ENCODE data around the gene DECR2.
A peak's percentile ranks its signal among the peaks of the same experiment; 100 is the strongest.
"Not testable (repeated sequence)": the region's sequence is repeated elsewhere in the genome, so short reads cannot be mapped to it uniquely, and the experiment has no call there.

The DECR2 gene

DNA sequence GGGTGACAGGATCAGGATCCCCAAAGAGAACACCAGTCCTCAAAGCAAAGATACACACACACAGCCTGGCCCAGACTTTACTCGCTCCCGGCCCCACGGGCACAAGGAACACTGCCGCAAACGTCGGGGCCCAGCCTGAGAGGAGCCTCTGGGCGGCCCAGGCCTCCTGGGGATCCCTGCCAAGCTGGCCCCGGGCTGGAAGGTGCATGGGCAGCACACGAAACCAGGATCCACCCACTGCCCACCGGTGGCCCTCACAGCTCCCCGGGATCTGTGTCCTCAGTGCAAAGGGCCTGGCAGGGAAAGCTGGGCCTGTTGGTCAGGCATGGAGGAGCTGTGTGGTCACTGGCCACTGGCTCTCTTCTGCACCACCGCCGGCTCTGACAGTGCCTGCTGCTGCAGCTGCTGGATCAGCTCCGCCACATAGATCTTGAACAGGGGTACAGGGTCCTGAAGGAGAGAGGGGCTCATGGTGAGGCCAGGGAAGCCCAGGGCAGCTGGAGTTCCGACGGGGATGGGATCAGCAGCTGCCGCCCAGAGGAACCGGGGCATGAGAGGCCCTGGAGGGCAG lies 34.3 kb upstream of the DECR2 start:
- DNase-seq: no peak

DNA sequence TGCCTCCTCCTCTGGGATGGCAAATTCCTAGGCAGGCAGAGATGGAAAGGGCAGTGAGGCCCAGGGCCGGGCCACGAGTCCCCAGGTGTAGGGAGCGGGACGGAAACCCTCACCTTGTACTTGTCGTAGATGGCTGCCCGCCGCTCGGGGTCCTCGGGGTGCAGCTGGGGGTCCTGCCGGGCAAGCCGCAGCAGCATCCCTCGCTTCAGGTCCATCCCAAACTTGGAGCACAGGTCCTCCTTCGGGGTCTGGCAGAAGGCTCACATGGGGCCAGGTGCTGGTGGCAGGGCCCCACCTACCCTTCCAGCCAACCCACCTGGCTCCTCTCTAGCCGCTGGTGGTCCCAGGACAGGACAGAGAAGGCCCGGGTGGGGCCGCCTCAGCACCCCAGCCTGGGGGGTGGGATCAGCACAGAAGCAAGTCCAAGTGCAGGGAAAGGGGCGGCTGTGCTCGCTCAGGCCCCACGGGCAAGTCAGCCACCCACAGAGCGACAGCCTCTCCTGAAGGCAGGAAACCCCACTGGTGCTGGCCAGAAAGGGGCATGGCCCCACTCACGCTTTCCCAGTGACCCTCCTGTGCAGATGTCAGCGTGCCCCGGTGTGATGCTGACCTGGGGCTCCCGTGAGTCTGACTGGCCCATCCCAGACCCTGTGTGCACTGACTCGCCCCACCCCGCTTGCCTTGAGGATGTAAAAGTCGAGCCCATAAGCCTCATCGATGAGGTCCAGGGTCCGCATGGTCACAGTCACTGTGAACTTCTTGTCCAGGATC lies 33.1 kb upstream of the DECR2 start:
- no peak for DNase-seq

DNA sequence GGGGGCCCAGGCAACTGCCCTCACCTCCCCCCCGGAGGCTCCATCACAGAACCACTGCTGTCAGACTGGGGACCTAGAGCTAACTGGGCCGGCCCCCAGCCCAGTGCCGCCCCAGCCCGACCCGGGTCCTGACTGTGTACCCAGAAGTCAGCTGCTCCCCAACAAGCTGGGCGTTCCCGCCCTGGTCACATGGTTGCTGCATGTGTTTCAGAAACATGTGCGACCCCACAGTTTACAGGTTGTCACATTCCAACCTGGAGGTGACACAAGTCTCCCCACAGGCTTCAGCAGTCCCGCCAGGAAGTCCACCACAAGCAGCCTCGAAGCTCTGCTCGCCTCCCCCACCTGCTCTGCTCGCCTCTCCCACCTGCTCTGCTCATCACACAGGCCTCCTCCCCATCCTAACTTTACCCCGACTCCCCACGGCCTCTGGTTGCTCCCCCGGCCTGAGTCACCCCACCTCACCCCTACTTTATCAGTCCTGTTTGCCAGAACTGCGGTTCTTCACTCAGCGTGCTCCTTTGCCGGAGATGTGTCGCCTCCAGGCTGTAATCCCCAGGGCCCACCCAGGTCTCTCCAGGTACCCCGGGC lies 32.3 kb upstream of the DECR2 start:
- no peak for DNase-seq

DNA sequence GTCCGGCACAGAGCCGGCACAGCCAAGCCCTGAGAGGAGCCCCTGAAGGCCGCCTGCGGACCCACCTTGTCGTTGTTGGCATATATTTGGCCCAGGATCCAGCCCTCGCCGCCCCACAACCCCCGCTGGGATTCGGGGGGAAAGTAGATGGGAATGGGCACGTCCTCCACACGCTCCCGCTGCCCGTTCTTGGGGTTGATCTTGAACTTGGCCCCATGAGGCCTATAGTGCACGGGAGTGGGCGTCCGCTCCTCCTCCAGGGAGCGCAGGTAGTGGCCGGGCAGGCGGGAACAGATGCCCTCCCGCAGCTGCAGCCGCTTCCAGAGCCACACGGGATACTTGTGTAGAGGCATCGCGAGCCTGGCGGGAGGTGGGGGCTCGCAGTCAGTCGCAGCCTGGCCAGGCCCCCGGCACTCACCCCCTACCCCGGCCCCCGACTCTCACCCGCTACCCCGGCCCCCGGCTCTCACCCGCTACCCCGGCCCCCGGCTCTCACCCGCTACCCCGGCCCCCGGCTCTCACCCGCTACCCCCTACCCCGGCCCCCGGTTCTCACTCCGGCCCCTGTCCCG lies 31.7 kb upstream of the DECR2 start:
- no peak for DNase-seq

DNA sequence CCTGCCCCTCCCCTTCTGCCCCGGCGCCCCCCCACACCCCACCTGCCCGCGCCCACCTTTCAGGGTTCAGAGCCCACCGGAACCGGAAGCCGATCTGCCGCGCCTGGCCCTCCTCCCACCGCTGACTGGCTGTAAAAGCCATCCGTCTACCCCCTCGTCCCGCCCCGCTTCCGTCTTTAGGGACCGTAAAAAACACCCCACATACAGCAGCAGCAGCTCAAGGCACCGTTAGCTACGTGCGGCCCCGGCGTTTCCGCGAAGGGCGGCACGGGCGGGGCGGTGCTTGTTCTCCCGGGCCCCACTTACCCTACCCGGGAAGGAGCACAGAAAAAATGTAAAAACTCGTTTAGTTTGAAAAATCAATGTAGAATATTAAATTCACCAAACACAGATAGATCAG lies 31.2 kb upstream of the DECR2 start, which contains the start of gene MRPL28:
Gene MRPL28, minus strand, starts transcription at position 96 of the 400 bp plus-strand sequence. CDS start 320 bp downstream, outside the sequence.
- DNase-seq: peak; percentile 84

DNA sequence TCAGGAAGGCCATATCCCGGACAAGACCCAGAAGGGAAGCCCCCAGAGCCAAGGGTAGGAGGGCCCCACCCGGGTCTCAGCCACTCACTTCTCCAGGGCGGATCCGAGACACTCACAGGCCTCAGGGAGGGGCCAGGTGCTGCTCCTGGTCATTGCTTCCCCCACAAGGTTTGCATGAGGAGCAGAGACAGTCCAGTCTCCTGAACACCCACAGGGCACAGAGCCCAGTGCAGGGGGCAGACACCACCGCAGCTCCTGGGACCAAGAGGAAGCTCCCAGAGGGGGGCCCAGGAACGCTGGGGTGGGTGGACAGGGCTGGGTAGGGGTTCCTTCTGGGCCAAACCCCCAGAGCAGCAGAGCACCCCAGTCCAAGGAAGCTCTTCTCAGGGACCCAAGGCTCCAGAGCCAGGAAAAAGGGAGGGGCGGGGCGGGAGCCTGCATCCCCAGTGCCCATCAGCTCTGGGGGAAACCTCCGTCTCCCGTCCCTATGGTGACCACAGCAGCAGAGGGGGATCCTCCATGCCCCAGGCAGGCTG lies 30.6 kb upstream of the DECR2 start:
- DNase-seq: no peak

DNA sequence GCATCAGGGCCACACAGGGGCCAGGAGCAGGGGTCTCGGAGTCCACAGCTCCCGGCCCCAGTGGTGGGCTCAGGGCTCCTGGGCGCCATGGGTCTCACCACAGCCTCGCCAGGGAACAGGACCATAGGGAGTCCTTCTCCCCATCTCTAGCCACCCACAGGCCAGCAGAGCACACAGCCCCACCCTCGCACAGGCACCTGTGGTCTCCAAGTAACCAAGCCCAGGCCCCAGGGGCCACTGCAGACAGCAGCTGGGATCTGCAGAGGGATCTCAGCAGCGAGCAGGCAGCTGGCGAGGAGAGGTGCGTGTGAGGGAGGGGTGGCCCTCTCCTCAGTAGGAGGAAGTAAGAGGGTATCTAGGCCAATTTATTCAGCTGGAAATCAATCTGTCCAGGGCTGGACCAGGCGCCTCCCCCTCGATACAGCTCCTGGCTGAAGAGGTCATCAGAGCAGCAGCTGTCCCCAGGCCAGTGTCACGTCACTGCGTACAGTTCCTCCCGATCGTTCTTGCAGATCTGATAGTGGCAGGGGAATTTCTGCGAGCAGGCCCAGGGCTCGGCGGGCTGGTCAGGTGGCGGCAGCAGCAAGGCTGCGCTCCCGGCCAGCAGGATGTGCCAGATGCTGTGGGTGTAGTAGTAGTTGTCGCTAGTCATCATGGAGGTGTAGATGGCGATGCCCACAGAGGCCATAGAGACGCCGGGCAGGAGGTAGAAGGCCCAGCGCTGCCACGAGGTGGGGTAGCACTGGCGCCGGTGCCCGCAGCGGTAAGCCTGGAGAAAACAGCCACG lies 30.0 kb upstream of the DECR2 start:
- DNase-seq: no peak

DNA sequence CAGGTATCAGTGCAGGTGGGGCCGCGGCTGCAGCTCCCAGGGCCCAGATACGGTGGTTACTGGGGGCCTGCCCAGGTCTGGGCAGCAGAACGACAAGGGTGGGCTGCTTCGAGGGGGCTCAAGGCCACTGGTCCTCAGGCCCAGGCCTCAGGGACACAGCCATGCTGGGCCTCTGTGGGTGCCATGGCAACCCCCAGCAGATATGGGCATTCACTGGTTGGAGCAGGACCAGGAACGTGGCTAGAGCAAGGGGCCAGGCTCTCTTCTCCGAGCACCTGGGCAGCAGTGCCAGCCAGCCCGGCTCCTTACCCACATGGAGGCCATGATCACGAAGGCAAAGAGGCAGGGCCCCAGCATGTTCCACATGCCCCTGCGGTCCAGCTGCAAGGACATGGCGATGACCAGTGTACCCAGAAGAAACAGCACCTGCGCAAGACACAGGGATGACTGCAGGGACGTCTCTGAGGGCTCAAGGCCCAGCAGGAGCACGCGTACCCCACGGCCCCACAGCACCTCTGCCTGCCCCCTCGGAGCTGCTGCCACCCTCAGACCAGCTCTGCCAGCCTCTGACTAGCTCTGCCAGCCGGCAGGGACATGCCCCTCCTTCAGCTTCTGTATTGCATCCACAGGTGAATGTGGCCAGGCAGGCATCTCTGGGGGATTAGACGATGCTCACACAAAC lies 29.2 kb upstream of the DECR2 start:
- DNase-seq: no peak

DNA sequence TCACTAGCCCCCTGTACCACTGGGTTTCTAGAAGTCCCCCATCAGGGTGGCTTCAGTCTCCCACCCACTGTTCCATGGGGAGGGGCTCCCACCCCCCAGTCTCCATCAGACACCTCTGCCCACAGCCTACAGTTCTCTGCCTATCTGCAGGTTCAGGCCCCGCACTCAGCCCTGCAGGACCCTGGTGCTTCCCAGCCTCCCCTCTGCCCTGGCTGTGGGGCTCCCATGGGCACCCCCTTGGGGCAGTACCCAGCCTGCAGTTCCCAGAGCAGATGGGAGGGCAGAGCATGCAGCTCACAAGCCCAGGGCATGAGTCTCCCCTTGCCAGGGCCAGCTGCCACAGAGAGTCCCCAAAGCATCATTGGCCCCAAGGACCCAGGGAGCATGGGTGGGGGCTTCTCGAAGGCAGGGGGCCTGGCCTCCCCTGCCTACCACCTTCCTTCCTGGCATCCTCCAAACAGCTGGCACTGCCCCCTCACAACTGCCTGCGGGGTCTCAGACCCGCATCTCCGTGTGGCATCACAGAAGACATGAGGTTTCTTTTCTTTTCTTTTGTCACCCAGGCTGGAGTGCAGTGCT lies 28.6 kb upstream of the DECR2 start:
- no peak for DNase-seq

DNA sequence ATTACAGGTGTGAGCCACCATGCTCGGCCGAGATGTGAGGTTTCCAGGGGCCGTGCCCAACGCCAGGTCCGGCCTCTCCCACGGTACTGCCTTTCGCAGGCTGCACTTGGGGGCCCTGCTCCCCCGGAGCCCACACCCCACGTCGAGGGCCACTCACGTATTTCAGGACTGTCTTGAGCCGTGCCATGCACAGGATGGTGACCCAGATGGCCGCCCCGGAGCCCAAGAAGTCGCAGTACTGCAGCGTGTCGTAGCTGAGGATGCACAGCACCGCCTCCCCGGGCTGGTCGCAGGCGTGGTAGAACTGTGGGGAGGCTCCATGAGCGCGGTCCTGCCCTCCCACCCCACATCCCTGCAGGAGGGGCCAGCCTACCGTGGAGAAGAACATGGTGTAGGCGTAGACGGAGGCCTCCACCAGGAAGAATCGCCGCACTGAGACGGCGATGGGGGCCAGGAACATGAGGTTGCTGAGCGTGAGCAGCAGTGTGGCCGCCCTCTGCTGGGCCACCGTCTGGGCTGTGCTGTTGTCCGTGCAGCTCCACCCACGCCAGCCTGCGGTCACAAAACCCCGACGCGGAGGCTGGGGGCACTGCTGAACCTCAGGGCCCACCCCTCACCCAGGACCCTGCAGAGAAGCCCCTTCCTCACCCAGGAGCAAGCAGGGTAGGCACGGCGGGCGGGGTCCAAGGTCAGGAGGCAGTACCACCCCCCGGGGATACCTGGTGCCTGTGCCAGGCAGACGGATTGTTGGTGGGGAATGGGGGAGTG lies 27.7 kb upstream of the DECR2 start:
- no peak for DNase-seq

DNA sequence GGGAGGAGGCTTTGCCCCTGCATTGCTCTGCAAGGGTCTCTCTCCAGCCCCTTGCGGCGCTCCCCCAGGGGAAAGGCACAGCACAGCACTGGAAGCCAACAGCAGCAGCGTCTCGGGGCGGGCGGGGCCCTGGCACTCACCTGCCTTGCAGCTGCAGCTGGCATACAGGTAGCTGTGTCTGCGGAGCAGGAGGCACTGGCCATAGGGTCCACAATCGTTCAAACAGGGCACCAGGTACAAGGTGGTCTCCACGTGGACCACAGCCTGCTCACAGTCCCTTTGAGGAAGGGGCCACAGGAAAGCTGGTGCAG lies 27.1 kb upstream of the DECR2 start:
- DNase-seq: no peak

DNA sequence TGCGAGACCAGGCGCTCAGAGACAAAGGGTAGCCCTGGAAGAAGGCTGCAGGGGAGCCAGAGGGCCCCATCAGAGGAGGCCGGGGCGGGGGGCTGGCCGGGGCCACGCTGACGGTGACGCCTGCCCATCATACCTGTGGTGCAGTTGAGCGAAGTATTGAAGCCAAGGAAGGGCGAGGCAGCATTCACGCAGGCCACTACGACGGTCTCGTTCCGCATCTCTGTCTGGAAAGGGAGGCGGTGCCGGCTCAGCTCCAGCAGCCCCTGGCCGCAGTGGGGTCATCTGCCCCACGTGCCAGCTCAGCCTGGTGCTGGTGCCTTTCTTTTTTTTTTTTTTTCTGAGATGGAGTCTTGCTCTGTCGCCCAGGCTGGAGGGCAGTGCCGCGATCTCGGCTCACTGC lies 26.5 kb upstream of the DECR2 start:
- no peak for DNase-seq

DNA sequence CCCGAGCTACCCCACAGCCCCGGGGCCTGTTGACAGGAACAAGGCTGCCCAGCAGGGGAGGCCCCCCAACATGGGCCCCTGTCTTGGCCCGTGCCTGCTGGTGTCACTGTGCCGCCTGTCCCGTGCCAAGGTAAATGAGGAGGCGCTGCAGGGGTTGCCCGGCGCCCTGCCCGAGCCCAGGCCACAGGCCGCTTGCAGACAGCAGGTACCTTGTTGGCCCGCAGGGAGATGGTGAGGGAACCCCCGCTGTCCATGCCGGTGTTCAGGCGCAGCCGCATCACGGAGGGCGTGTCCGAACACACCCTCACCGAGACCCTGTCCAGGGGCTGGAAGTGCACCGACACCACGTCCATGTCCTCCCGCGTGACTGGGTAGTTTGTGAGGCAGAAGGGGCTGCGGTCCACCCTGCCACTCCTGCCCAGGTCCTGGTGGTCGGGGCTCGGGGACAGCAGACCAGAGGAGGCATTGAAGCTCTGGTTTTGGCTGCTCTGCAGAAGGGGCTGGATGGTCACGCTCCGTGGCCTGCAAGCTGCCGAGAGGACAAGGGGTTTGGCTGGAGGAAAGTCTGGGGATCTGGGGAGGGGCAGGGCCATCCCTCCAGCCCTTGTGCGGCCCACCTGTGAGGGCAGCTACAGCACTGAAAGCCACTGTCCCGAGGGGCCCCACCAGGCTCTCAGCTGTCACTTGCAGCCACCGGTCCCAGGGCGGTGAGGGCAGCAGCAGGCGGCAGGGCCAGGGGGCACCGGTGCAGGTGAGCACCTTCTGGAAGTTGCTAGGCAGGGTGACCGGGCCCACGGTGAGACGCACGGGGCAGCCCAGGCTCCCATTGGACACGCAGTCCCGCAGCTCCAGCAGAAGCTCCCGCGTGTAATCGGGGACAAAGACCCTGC lies 25.5 kb upstream of the DECR2 start:
- no peak for DNase-seq

DNA sequence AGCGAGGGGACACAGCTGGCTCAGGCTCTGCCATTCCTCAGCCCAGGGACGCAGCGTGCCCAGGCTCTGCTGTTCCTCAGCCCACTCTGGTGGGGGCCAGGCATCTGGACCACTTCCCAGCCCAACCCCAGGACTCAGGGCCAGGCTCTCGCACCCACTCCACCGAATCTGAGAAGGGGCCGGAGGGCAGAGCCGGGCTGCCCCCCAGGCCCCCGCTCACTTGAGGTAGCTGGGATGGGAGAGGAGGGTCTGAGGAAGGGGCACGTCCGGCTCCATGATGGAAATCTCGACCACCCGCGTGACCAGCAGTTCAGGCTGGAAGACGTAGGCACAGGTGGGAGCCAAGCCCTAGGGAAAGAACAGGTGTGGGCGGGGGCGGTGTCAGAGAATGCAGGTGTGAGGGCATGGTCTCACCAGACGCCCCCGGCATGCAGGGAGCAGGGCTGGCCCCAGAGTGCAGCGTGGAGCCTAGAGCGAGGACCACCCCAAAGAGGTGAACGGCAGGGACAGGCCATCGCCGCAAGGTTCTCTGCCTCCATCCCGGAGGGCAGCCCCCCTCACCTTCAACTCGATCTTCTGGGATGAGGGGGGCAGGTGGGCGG lies 24.8 kb upstream of the DECR2 start:
- DNase-seq: no peak

DNA sequence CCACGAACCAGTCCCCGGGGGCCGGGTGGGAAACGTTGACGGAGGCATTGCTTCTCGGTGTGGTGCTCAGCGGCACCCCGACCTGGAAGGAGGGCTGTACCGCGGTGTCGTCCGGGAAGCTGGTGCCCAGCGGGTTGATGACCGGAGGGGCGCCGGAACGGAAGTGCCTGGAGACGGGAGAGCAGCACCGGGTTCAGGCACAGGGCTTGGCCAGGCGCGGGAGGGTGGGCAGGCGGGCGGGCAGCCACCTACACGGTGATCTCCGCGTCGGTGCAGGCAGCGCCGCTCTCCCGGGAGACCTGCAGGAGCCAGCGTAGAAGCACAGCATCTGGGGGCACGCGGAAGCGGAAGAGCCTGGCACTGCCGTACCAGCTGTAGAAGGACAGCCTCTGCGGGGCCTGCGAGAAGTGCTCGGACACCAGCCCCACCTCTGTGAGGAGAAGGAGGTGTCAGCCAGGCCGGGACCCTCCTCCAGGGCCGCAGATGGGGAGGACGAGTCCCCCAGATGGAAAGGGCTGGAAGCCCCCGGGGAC lies 24.2 kb upstream of the DECR2 start:
- DNase-seq: no peak

DNA sequence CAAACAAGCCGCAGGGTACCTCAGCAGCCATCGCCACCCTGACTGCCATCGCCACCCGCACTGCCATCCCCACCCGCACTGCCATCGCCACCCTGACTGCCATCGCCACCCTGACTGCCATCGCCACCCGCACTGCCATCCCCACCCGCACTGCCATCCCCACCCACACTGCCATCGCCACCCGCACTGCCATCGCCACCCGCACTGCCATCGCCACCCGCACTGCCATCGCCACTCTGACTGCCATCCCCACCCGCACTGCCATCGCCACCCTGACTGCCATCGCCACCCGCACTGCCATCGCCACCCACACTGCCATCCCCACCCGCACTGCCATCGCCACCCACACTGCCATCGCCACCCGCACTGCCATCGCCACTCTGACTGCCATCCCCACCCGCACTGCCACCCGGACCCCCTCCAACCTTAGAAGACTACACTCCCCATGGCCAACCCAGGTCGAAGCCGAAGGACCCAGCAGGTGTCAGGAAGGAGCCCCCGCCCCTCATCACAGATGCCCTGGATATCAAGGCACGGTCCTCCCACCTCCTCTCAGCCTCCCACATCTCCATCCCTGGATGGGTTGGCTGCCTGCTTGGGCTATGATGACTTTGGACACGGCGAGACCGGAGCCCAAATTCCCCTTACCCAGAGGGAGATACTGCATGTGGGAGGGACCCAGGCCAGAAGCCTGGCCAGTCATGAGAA lies 23.4 kb upstream of the DECR2 start:
- DNase-seq: not testable (repeated sequence)

DNA sequence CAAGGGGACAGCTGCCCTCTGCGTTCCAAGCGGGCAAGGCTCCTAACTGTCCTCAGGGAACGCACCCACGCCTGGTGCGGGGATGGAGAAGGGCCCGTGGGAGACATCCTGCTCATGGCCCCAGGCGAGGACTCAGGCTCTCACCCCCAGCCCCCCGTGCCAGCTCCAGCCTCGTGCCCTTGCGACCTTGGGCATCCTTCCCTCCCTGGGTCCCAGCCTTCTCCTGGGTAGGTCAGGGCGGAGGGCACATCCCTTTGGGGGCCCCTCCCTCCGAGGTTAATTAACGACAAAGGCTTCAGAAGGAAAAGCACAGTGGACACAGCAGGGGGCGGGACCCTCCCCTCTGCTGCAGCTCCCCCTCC lies 22.9 kb upstream of the DECR2 start:
- DNase-seq: no peak

DNA sequence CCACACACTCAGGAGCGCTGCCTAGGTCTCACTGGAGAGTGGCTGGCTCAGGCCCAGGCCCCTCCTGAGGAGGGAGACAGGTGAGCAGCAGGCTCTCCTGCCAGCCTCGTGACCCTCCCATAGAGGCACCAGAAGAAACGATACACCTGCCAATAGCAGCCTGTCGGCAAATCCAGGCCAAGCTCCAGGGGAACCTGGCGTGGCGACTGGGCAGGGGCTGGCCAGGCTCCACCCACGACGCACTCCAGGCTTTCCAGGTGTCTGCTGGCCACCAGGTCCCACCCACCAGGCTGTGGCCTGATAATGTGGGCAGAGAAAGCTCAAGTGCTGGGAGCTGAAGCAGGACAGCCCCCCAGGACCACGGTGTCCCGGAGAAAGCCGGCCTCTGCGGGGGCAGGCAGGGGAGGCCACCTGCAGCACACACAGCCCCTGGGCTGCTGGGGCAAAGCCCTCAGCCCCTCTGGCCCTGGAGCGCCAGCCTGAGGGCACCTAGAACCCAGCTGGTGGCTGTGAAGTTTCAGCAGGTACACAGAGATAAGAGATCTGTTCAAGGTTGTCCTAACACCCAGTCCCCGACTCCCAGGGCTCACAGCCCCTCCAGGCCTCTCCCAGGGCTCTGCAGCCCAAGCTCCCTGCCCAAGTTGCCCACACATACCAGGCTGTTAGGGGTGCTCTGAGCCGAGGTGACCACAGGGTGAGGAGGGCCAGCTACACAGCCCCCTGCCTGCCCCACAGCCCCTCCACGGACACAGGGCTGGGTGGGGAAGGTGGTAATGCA lies 22.3 kb upstream of the DECR2 start:
- no peak for DNase-seq

All from GF-D8 (cell line).